OCI-LY3 (cell line): ENCODE measurements around the gene PWP1.

Experiments used
- CTCF ChIP-seq: fragments of 200-600, 300-600 bp; sonication (generic); IDR thresholded peaks from 2 replicates; pipeline ENCODE4 v1.5.1; 2014; ENCODE audit warnings: antibody characterized with exemption, low read length, low read depth
- EZH2phosphoT487 ChIP-seq: fragments of 200-600 bp; shearing (Covaris generic); IDR thresholded peaks from 2 replicates; pipeline ENCODE4 v1.6.1; 2018; ENCODE audit warnings: antibody characterized with exemption, mixed run types, low read depth

- TF ChIP-seq CTCF (no peak), EZH2phosphoT487 (no peak)
Measured at GRCh38 chr12:107657621-107658020, 28.0 kb upstream of the PWP1 start.
